Activated gamma-delta T cell treated with Interleukin-2 at 50 U/mL for 16 hours (primary cell): ENCODE results near the gene CLDN22.
"Not testable (repeated sequence)": the region's sequence is repeated elsewhere in the genome, so short reads cannot be mapped to it uniquely, and the experiment has no call there.

Experiments
- DNase-seq: peaks from one replicate; pipeline ENCODE4 v3.0.0-alpha.2; 2020

CLDN22 gene

DNA sequence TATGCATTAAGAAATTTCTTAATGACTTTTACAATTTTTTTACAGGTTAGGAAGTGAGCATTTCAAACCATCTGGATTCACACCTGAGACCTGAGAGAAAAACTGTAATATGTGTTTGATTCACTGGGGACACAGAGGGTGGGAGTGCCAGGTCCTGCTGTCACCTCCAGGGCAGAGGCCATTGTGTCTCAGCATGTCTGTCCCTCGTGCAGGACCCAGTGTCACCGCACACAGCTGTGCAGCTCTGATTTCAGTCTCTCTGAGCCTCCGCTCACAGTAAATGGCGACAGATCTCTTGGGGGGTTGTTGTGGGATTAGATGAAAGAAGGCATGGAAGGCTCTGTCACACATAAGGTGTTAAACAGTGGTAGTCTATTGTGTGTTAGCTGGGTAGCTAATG lies 25.2 kb upstream of the CLDN22 start:
- DNase-seq = no peak

DNA sequence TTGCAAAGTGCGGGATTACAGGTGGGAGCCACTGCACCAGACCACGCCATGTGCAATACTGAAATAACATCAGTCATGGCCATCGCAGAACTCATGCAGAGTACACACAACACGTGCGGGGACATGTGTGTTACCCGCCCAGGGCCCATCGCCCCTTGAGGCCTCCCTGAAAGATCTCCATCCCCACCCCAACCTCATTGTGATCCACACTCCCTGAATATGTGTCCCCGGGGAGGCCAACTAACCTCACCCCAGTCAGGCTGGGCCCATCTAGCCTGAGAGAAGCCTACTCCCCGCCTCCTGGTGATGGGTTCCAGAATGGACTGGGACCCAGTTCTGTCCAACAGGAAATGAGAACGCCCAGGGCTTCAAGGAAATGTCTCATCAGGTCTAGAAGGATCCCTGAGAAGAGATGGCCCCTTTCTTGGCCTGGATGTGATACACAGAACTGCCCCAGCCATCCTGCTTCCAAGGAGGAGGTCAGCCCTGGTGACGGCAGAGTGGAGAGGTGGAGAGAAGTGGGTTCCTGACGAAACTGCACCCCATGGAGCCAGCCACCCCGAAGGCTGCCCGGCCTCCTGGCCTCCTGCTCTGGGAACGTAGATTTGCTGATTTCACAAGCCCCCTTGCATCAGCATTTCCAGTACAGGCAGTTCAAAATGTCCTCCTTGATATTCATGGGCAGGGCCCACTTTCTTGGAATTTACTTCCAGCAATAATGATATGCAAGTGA lies 24.6 kb upstream of the CLDN22 start:
- DNase-seq = no peak

DNA sequence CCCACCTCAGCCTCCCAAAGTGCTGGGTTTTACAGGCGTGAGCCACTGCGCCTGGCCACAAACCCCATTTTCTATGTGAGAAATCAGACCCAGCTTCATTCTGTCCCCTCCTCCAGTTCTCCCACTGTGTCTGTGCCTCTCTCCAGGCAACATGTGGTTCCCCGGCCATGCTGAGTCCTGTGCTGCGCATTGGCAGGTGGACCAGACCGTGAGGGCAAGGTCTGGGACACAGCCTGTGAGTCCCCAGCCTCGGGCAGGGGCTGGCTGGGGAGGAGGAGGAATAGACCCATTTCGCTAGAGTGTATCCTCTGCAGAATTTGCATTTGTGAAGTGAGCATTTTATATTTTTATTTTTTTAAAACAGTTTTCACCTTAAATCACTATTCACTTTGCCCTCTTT lies 23.7 kb upstream of the CLDN22 start:
- no peak for DNase-seq

DNA sequence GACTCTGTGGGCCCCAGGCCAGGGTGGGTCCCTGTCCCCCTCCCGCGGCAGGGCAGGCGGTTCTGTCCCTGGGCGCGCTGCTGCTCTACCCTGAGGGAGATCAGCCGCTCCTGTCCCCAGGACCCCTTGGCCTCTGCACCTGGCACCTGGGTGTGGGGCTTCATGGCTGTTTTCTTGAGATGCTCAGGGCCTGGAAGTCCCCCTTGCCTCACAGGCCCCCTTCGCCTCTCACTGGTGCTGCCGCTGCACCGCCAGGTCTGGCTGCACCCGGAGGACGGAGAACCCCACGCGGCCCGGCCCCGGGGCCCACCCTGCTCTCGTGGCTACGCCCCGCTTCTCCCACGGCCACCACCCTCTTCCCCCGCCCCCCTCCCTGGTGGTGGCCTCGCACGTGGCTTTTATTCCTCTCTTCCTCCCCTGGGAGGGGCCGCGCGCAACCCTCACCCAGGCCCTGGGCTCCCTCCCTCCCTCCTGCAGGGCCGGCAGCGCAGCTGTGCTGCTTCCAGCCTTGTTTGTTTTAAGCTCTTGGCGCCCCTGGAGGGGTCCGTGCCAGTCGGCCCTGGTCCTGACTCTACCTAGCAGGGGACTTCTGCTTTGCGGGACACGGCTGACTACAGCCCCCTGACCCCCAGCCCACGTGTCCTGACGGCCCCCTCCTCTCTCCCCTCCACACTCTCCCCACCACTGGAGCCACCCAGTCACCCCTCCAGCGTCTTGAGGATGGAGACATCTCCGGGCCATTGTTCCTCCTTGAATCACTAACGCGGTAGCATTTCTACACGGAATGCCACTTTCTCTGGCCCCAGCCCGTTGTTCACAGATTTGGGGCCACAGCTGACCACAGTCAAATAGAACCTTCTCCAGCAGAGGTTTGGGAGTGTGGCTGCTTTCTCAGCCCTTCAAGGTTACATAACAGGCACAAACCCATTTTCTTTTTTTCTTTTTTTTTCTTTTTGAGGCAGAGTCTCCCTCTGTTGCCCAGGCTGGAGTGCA lies 22.8 kb upstream of the CLDN22 start:
- DNase-seq = no peak

DNA sequence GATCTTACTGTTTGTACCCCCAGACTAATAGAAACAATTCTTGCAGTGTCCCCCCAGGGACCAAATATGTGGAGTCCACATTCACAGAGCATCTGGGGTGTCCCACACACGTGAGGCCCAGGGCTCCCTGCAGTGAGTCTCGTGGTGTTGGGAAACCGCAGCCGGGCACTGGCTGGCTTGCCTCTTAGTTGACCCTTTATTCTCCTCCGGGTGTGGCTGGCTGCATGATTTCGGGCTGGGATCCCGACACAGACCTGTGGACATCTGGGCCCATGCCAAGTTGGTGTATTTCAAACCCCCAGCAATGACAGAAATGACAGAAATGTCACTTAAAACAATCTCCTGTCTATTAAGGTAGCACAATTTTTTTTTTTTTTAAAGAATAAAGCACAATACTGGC lies 17.8 kb upstream of the CLDN22 start:
- DNase-seq = no peak

DNA sequence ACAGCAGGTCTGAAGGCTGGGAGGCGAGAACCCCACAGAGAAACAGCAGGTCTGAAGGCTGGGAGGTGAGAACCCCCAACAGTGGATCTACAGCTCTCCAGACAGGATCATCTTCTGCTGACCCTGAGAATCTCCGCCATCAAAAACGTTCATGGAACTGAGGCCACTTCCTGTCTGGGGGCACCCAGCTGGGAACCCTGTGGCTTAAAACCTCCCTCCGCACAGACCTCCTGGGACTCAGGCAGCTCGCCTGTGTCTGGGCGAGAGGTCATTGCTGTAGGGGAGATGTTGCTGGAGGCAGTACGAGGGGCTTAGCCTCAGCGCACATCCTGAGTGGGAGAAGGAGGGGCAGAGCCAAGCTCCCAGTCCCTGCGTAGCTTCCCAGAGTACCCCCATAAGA lies 17.3 kb upstream of the CLDN22 start:
- no peak for DNase-seq

DNA sequence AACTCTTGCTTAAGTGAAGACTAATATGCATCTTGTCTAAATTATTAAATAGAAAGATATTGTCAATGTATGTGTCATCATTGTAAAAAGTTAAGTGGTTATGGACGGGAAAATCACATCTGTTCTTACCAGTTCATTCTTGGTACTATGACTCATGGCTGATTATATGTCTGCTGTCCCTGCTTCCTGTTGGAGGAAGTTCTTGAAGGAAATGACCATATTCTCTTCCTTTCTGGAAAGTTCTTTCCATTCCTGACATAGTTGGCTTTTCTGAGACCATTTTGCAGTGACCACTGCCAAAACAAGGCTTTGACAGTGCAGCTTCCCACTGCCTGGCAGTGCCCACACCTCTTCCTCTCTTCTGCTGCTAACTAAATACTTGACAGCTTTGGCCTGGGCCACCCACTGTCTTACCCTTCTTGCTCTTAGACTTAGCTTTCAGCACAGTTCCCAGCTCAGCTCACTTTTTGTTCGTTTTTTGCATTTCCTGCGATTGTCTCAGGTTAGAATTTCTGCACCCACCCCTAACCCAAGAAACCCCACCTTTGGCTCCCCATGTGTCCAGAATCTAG lies 15.4 kb upstream of the CLDN22 start:
- no peak for DNase-seq

DNA sequence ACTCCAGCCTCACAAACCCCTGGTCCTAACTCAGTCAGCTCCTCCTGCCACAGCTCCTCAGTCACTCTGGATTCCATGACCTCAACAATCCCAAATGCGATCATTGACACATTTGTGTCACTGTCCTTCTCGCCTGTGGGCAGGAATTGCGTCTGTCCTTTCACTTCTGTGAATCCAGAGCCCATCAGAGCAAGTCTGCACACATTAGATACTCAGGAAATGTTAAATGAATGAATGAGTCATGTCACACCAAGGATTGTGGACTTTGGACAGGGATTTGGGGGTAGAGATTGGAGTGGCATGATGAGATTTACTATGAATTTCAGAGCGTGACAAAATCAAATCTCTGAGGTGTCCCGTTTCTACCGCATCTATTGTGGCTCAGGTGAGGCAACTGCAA lies 13.9 kb upstream of the CLDN22 start:
- no peak for DNase-seq

DNA sequence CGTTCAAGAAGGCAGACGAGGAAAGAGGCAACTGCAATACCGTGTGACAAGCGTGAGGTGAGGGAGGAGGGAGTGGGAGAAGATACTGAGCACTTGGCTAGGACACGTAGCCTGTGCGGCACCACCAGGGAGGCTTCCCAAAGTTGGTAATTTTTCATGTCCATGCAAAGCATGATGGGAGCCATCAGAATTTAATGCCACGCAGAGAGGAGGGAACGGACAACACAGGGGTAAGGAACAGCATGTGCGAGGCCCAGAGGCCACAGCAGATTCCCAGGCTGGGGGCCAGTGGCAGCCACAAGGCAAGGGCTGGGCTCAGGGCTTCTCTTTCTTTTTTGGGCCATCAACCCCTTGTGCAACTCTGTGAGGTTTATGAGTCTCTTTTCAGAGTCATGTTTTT lies 13.1 kb upstream of the CLDN22 start:
- no peak for DNase-seq

DNA sequence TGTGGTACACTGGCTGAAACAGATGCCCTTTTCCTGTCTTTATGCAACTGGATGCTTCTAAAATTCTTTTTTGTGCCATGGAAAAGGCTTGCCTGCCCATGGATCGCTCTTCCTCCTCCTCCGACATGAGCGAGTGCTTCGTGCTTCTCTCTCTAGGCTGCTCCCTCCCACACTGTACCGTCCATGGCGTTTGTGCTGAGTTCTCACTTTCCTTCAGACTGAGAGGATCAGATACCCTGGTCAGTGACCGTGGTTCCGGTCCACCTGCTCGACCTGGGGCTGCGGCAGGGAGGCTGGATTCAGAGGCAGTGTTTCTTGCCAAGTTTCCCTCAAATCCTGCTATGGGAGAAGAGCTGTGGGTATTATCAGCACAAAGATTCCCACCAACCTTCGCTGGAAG lies 12.4 kb upstream of the CLDN22 start:
- DNase-seq = no peak

DNA sequence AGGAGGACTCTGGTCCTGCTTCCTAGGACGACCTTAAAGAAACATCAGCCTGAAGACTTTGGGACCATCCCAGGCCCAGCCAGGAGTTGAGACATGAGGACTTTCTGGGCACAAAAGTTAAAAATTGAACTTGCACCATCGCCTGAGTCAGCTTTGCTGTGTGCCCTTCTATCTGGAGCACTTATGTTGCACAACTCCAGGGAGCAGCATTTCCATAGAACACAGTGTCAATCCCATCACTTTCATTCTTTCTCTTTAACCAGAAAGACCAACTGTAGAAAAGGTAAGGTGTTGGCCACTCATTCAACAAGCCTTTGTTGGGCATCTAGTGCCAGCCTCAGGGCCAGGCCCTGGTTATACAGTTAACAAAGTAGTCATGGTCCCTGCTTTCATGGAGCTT lies 10.8 kb upstream of the CLDN22 start:
- DNase-seq = no peak

DNA sequence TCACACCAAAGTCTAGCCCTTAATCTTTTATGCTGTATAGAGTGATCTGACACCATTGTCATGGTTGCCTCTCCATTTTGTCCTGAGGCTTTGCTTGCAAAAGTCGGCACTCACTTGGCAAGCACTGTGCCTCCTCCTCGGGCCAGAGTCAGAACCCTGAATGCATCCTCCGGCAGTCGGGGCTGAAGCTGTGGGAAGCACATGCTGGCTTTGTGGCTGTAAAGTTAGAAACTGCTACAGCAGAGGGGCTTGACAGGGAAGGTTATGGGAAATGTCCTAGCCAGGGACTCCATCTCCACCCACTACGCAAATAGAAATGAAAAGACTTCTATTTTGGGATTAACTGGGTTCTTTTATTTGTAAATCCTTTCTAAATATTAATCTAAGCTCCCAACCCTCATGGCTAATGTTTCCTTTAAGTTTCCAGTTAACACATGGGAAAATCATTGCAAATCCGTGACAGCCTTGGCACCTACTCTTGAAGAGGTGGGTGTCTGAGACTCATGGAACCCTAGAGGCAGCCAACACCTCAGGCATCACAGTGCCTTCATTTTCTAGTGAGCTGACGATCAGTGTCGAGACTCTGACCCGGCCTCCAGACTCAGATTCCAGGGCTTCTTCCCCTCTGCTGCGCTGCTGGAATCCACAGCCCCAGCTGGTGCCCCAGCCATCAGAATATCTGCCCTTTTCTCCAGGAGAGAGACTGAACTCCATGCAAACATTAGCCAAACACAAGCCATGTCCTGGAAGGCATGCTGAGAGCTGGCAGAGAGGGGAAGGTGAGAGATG lies 10.1 kb upstream of the CLDN22 start:
- DNase-seq = no peak

DNA sequence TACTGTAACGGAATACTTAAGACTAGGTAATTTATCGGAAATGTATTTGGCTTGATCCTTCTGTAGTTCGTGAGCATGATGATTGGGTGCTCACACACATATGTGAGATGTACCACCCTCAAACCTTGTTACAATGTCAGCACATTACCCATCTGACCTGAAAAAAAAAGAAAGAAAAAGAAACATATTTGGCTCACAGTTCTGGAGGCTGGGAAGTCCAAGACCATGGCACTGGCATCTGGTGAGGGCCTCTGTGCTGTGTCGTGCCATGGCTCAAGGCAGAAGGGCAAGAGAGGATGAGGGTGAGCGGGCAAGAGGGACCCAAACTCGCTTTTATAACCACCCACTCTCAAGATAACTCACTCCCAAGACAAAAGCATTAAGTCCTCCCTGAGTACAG lies 9.2 kb upstream of the CLDN22 start:
- no peak for DNase-seq

DNA sequence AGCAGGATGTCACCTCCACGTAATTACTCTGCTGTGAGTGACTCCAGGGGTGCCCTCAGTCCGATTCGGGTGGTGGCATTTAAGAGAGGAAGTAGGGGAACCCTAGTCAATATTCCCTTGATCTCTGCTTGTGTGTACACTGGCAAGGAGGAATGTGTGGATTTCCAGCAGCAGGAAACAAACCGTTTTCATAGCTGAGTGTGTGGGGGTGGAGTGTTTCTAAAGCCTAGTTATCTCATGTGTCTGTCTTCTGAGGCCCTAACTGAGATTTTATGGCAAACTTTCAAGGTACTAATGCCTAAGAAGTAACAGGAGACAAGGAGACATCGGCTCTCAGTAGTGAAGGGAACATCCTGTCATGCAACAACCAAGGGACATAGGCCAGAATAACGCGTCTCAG lies 8.8 kb upstream of the CLDN22 start:
- DNase-seq = no peak

DNA sequence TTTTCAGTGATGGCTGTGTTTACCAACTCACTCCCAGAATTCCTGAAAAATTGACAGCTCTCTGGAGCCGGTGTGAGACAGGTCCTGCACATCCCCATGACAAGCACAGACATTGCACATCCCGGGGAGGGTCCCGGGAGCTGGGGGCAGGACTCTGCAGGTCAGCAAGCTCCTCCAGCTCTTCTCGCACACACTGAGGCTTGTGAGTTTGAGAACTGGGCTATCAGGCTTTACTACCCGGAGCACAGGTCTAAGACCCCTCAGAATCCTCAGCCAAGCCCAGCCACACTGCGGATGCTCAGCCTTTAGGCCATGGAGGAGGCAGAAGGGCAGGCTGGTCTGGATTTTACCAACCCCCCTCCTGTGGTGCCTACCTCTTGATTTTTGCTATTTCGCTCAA lies 7.8 kb upstream of the CLDN22 start:
- no peak for DNase-seq

DNA sequence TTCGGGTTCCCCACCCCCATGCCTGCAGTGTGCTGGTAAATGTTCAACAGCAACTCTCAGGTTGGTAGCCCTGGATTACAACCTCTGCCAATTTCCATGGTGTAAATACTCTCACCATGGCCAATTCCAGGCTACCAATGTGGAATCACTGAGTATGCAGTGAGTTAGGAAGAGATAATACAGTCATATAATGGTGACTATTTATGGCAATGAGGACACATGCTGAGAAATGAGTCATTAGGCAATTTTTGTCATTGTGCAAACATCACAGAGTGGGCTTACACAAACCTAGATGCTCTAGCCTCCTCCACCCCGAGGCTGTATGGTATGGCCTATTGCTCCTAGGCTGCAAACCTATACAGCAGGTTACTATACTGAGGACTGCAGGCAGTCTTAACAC lies 6.8 kb upstream of the CLDN22 start:
- DNase-seq = no peak

DNA sequence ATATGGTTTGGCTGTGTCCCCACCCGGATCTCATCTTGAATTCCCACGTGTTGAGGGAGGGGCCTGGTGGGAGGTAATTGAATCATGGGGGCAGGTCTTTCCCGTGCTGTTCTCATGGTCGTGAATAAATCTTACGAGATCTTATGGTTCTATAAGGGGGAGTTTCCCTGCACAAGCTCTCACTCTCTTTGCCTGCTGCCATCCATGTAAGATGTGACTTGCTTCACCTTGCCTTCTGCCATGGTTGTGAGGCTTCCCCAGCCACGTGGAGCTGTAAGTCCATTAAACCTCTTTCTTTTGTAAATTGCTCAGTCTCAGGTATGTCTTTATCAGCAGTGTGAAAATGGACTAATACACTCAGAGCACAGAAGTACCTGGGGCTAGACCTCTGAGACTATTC lies 6.3 kb upstream of the CLDN22 start:
- not testable (repeated sequence) for DNase-seq

DNA sequence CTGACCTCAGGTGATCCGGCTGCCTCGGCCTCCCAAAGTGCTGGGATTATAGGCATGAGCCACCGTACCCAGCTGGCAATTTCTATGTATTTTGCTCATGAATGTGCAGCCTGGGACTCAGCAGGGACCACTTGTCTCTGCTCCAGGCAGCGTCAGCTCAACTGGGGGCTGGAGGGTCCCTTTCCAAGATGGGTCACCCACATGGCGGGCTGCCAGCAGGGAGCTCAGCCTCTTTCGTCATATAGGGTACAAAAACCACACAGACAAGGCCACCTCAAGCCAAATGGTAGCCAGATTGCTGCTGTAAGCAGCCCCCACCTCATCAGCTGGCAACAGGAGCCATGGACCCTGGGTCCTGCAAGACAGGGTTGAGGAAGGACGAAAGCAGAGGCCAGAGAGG lies 4.5 kb upstream of the CLDN22 start:
- DNase-seq = no peak

DNA sequence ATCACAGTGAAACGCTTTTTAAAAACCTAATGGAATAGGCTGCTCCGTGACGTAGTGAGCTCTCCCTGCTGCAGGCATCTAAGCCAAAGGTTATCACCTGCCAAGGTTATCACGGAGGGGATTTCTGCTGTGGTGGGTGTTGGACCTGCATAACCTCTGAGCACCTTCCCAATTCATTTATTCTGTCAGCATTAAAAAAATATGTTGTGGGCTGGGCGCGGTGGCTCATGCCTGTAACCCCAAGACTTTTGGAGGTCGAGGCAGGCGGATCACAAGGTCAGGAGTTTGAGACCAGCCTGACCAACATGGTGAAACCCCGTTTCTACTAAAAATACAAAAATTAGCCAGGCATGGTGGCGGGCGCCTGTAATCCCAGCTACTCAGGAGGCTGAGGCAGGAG lies 4.0 kb upstream of the CLDN22 start:
- not testable (repeated sequence) for DNase-seq

DNA sequence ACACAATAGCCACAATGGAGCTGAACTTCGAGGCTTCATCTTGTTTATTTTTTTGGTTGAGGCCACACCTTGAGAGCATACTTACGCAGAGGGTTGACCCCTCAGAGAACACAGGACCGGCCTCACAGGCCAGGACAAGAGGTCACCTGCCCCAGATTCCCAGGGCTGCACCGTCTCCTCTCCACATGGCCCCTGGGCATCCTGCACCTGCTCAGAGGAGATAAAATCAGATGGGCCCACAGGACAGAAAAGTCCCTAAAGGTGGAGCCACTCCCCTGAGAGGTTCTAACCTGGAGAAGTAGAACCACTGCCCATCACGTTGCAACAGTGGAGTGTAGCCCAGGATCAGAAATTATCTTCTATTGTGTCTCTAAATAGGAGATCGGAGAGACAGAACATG lies 3.2 kb upstream of the CLDN22 start:
- DNase-seq = no peak

DNA sequence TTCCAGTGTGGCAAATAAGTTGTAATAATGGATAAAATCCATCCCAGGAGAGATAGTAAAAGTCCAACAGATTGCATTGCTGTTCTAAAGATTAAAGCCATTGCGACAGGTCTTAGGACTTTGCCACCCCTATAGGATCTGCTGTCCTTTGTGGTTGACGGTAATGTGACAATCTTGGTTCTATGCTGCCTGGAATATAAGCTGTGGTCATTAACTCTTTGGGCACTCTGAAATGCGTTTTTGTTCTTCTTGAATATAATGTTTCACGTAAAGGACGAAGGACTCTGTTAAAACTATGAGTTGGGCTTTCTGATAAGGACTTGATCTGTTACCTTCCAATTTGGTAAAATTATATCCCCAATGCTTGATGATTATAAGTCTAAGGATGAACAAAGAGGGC lies 2.2 kb upstream of the CLDN22 start, which contains the start of gene CLDN24:
Gene CLDN24, minus strand, starts transcription at position 101 of the 400 bp plus-strand sequence. Its CDS starts 0 bp downstream, at position 101.
- DNase-seq = no peak

DNA sequence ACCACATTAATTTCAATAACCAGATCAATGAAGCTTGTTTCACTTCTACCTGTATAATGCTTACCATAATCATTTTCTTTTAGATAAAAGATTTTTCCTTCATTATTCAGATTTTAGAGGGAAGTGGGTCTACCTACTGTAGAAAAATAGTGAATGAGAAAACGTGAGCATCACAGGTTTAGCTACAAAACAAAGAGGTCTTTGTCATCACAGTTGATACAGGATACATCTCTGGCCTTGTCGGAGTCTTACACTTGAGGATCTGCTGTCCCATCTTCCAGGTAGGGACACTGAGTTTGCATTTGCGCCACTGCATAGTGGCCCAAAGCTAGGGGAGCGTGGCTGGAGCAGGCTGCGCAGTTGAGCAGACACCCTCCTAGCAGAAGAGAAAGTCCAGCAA lies 1.4 kb upstream of the CLDN22 start:
- no peak for DNase-seq

DNA sequence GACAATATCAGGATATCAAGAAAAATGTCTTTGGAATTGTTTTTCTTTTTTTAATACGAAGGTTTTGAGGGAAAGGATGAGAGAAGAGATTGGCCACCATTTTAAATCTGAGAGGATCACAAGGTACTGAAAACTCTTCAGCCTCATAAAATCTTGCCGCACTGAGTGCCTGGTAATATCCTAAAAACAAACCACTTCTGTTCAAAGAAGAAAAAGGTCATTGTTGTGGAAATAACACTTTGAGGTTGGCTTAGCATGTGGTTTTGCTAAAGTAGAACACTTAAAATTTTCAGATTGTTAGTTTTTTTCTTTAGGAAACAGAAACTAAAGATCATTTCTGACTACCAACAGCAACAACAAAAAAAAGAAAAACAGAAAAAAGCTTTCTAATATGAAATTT lies 1.0 kb upstream of the CLDN22 start:
- DNase-seq = no peak
